GM19193 (cell line): ENCODE measurements around the gene STK16.

ENCODE experiments used
- POLR2A ChIP-seq: IDR thresholded peaks from 4 replicates; pipeline ENCODE4 v1.6.1; 2011; ENCODE audit not compliant: insufficient read depth, insufficient read length; ENCODE audit errors: extremely low read depth

The STK16 gene

GRCh38 chr2:219251656-219252055, 6.4 kb downstream of the STK16 start:
- TF ChIP-seq POLR2A, result no peak

- TF ChIP-seq POLR2A, result no peak
Observed at GRCh38 chr2:219252084-219252483, 6.8 kb downstream of the STK16 start.

- no peak for TF ChIP-seq POLR2A
Observed at GRCh38 chr2:219252570-219252899, 7.3 kb downstream of the STK16 start.

GRCh38 chr2:219252900-219253752, 7.8 kb downstream of the STK16 start, which contains the start of gene TUBA4B:
TUBA4B (plus strand) TSS chr2:219253243; CDS start chr2:219253408, 165 bp downstream.
- TF ChIP-seq POLR2A, result peak; percentile 48

- peak; percentile 100 for TF ChIP-seq POLR2A
Observed at GRCh38 chr2:219253753-219254589, 8.7 kb downstream of the STK16 start, which contains the start of gene TUBA4A. TUBA4A (minus strand) TSS chr2:219253918; CDS start chr2:219253858, 60 bp downstream.

DNA sequence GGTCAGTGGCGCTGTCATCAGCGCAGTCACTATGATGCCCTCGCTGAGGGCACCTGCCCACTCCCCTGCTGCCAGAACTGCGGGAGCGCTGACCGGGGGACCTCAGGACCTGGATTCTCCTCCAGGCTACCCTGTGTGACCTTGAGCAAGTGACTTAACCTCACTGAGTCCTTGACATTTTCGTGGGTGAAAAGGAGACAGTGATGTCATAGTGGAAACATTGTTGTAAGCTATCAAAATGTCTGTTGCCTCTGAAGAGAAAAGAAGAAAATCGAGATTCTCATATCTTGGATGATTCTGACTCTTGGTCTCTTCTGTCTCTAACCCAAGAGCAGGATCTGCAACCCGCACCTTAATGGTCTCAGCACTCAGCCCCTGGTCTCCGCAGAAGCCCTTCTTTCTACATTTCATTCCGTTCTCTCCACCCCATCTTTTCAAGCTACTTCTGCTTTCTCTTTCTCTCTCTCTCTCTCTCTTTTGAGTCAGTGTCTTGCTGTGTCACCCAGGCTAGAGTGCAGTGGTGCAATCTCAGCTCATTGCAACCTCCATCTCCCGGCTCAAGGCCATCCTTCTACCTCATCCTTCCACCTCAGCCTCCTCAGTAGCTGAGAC, 9.4 kb downstream of the STK16 start:
- TF ChIP-seq POLR2A, result no peak

DNA sequence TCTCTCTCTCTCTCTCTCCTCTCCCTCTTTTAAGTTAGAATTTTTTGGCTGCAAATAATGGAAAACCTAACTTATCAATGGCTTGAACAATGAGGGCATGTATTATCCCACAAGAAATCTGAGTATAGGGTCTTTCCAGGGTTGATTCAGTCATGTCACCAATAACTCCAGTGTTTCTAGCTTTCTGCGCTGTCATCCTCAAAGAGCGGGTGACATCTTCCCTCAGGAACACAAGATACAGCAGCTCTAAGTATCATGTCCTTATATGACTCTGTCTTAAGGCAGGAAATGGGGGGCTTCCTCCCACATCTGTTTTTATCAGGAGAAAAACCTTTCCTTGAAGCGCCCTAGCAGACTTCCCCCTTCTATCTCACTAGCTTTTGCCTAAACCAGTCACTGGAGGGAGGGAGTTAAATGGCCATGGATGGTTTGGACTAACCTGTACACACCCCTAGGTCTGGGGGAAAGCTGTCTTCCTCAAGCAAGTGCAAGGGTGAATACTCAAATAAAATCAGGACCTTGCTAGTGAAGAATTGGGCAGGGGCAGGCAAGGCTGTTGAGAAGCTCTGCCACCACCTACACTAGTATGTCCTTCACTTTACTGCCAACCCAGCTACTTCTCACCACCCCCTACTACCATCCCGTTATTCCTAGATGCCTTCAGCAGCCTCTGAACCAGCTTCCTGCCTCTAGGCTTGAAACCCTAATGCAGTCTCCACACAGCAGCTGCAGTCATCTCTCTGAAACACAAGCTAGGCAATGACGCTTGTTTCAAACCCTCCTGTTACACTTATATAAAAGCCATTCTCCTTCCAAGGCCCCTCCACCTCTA, 16.0 kb downstream of the STK16 start:
- no peak for TF ChIP-seq POLR2A

GRCh38 chr2:219266232-219266631, 21.0 kb downstream of the STK16 start:
- TF ChIP-seq POLR2A, result no peak

DNA sequence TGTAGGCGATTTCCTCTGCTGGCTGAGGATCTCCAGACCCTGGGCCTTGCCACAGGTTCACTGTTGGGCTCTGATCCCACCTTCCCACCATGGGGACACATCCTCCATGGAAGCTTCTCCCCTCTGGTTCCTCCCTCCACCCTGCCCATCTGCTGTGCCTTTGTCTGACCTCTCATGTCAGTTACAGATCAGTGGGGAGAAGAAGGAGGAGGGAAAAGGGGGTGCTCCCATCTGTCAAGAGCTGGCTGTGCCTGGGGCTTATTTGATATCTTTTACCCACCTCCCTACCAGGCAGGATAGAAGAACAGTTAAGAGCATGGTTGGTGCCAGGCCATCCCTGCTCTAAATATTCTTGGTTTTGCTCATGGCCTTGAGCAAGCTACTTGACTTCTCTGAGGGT, 21.6 kb downstream of the STK16 start:
- TF ChIP-seq POLR2A, result no peak

DNA sequence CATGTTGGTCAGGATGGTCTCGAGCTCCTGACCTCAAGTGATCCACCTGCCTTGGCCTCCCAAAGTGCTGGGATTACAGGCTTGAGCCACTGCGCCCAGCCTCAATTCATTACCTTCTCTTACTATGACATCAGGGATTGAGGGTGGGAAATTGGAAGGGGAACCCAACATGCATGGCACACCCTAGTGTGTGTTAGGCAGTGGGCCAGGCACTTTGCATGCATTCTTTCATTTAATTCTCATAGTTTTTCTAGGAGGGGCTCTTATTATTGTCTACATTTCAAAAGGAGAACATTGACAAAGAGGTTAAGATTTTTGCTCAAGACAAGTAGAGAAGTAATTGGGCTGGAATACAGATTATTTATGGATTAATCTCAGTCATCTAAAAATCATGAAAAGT, 23.0 kb downstream of the STK16 start:
- TF ChIP-seq POLR2A, result no peak

- TF ChIP-seq POLR2A, result no peak
Observed at GRCh38 chr2:219269362-219270054, 24.2 kb downstream of the STK16 start.

GRCh38 chr2:219270055-219270372, 24.7 kb downstream of the STK16 start:
- no peak for TF ChIP-seq POLR2A

GRCh38 chr2:219271021-219271420, 25.7 kb downstream of the STK16 start:
- TF ChIP-seq POLR2A, result no peak

DNA sequence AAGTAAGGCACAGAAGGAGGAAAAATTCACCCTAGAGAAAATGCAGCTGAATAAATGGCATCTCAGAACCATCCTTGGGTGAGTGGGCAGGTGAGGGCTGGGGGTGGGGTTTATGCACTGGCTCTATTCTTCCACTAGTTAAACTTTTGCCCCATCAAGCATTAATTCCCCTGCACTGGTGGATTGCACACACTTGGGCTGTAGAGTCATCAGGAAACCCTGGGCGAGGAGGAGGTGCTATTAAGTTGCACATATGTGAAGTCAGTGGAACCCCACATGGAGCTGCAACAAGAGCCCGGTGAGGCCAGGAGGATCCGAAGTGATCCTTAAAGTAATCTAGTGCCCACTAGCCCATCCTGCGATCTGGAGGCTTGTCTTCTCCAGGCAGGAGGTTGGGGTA, 27.1 kb downstream of the STK16 start:
- no peak for TF ChIP-seq POLR2A
